Measurements from ENCODE around the gene PRELID1.

The PRELID1 gene

DNA sequence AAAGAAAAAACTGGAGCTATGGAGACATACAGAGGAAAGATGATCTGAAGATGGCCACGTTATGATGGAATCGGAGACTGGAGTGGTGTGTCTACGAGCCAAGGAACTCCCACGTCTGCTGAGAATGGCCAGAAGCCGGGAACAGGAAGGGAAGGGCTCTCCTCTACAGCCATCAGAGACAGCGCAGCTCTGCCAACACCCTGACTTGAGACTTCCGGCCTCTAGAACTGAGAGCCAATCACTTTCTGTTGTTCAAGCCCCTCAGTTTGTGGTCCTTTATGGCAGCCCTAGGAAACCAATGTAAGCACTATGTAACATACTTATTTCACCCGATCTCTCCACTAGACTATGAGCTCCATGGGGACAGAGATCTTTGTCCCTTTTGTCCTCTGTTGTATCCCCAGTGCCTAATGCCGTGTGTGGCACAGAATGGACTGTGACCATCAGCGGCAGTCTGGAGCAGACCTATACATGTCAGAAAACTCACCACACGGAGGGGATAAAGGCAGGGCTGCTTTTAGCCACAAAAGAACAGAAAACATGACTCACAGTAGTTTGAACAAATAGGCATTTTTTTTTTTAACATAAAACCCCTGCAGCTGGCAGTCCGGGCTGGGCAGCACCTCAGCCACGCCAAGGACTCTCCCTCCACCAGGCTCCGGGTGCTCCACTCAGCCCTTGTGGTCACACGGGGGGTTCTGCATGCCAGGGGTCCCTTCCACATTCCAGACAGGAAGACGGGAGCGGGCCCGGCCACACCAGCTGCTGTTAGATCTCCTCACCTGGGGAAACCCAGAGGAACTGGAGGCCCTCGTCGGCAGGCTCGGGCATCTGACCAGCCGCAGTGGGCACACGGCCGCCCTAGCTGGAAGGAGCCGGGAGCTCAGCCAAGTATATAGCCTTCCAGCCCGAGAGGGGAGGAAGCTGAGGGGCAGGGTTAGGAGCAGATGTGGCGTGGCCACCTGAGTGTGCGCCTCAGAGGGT, 24.2 kb downstream of the PRELID1 start:
- no peak overlapping the region for H3K27ac ChIP-seq (replicated peaks)
- H3K4me3 ChIP-seq (replicated peaks; ENCODE audit: insufficient read depth, low read length), result no peak overlapping the region
- no peak for DNase-seq (ENCODE audit: low read depth in 1 of 2, low spot score in 1 of 2)
- H3K27me3 ChIP-seq (ENCODE audit: insufficient read depth, poor library complexity, severe bottlenecking), result no peaks in the 10 kb centered on the region
- no peak for TF ChIP-seq SPI1 (IDR thresholded peaks at IDR 0.05; ENCODE audit: borderline replicate concordance, low read depth)
- TF ChIP-seq CTCF (IDR thresholded peaks at IDR 0.05; ENCODE audit: insufficient read depth, low read length), result no peak
- TF ChIP-seq POLR2AphosphoS5 (IDR thresholded peaks at IDR 0.05; ENCODE audit: low read depth), result no peak
- no peak for TF ChIP-seq GABPA (IDR thresholded peaks at IDR 0.05; ENCODE audit: low read depth)
- no peak for TF ChIP-seq REST (IDR thresholded peaks at IDR 0.05; ENCODE audit: insufficient replicate concordance, low read depth)

GRCh38 chr5:177328545-177329231, 25.1 kb downstream of the PRELID1 start:
- TF ChIP-seq SPI1 (IDR thresholded peaks at IDR 0.05; ENCODE audit: borderline replicate concordance, low read depth) (no peak), POLR2AphosphoS5 (IDR thresholded peaks at IDR 0.05; ENCODE audit: low read depth) (no peak), REST (IDR thresholded peaks at IDR 0.05; ENCODE audit: insufficient replicate concordance, low read depth) (no peak), CTCF (IDR thresholded peaks at IDR 0.05; ENCODE audit: insufficient read depth, low read length) (no peak), GABPA (IDR thresholded peaks at IDR 0.05; ENCODE audit: low read depth) (no peak)
- H3K4me3 ChIP-seq (replicated peaks; ENCODE audit: insufficient read depth, low read length), result no peak overlapping the region
- no peaks in the 10 kb centered on the region for H3K27me3 ChIP-seq (ENCODE audit: insufficient read depth, poor library complexity, severe bottlenecking)
- no peak overlapping the region for H3K27ac ChIP-seq (replicated peaks)
- no peak for DNase-seq (ENCODE audit: low read depth in 1 of 2, low spot score in 1 of 2)

GRCh38 chr5:177329883-177330282, 26.3 kb downstream of the PRELID1 start:
- Histone ChIP-seq H3K27ac (replicated peaks) (no peak overlapping the region), H3K27me3 (ENCODE audit: insufficient read depth, poor library complexity, severe bottlenecking) (no peaks in the 10 kb centered on the region), H3K4me3 (replicated peaks; ENCODE audit: insufficient read depth, low read length) (no peak overlapping the region)
- TF ChIP-seq SPI1 (IDR thresholded peaks at IDR 0.05; ENCODE audit: borderline replicate concordance, low read depth) (no peak), GABPA (IDR thresholded peaks at IDR 0.05; ENCODE audit: low read depth) (no peak), REST (IDR thresholded peaks at IDR 0.05; ENCODE audit: insufficient replicate concordance, low read depth) (no peak), CTCF (IDR thresholded peaks at IDR 0.05; ENCODE audit: insufficient read depth, low read length) (no peak), POLR2AphosphoS5 (IDR thresholded peaks at IDR 0.05; ENCODE audit: low read depth) (no peak)
- no peak for DNase-seq (ENCODE audit: low read depth in 1 of 2, low spot score in 1 of 2)
